HG02763 (cell line): ENCODE results near the gene ZNF277.

Source experiments
- ATAC-seq: cut with Tn5 transposase; IDR thresholded peaks from one replicate; pipeline ENCODE4 v1.9.1; 2021; ENCODE audit warnings: mild to moderate bottlenecking, moderate library complexity; ENCODE audit not compliant: unreplicated experiment

Gene ZNF277

GRCh38 chr7:112338786-112339185 is 132.3 kb downstream of the ZNF277 start:
- ATAC-seq = no peak

GRCh38 chr7:112341464-112341863 is 135.0 kb downstream of the ZNF277 start:
- no peak for ATAC-seq

- ATAC-seq = no peak
These were observed 140.0 kb downstream of the ZNF277 start for GRCh38 chr7:112346381-112347060.

- no peak for ATAC-seq
These were observed 140.6 kb downstream of the ZNF277 start for GRCh38 chr7:112347088-112347487.

GRCh38 chr7:112350585-112350984 is 144.1 kb downstream of the ZNF277 start:
- no peak for ATAC-seq

- no peak for ATAC-seq
These were observed 150.1 kb downstream of the ZNF277 start for GRCh38 chr7:112356596-112356995.

GRCh38 chr7:112357136-112357535 is 150.6 kb downstream of the ZNF277 start:
- no peak for ATAC-seq

- no peak for ATAC-seq
These were observed 152.0 kb downstream of the ZNF277 start for GRCh38 chr7:112358513-112358912.

- ATAC-seq = no peak
These were observed 152.6 kb downstream of the ZNF277 start for GRCh38 chr7:112359086-112359485.

- ATAC-seq = no peak
These were observed 154.2 kb downstream of the ZNF277 start for GRCh38 chr7:112360681-112361080.

- no peak for ATAC-seq
These were observed 154.7 kb downstream of the ZNF277 start for GRCh38 chr7:112361154-112361553.

GRCh38 chr7:112362053-112362650 is 155.7 kb downstream of the ZNF277 start:
- no peak for ATAC-seq

- ATAC-seq = no peak
These were observed 156.2 kb downstream of the ZNF277 start for GRCh38 chr7:112362731-112363131.

GRCh38 chr7:112364388-112364787 is 157.9 kb downstream of the ZNF277 start:
- no peak for ATAC-seq

- ATAC-seq = no peak
These were observed 159.1 kb downstream of the ZNF277 start for GRCh38 chr7:112365551-112365950.

GRCh38 chr7:112366886-112367285 is 160.4 kb downstream of the ZNF277 start:
- ATAC-seq = no peak

- ATAC-seq = no peak
These were observed 163.9 kb downstream of the ZNF277 start for GRCh38 chr7:112370436-112370835.

- no peak for ATAC-seq
These were observed 165.2 kb downstream of the ZNF277 start for GRCh38 chr7:112371701-112372100.

- ATAC-seq = no peak
These were observed 165.6 kb downstream of the ZNF277 start for GRCh38 chr7:112372101-112372500.

- no peak for ATAC-seq
These were observed 171.1 kb downstream of the ZNF277 start for GRCh38 chr7:112377593-112377992.

- ATAC-seq = no peak
These were observed 175.0 kb downstream of the ZNF277 start for GRCh38 chr7:112381311-112382091.
